Nephron progenitor cell (in vitro differentiated cells): ENCODE results near the gene TNRC6A.

ENCODE experiments used
- DNase-seq: peaks from one replicate; pipeline ENCODE4 v3.0.0; 2021
- H3K27ac Mint-ChIP-seq: 2 replicates; pipeline ENCODE4 v1.8.0; 2021; ENCODE audit warnings: mild to moderate bottlenecking, moderate library complexity, mixed read lengths
- H3K27me3 Mint-ChIP-seq: 2 replicates; pipeline ENCODE4 v1.8.0; 2021; ENCODE audit warnings: mild to moderate bottlenecking, low read depth, mixed read lengths; ENCODE audit not compliant: poor library complexity
- H3K36me3 Mint-ChIP-seq: 2 replicates; pipeline ENCODE4 v1.8.0; 2021; ENCODE audit warnings: low read depth, mixed read lengths
- H3K4me1 Mint-ChIP-seq: 2 replicates; pipeline ENCODE4 v1.8.0; 2021; ENCODE audit warnings: mixed read lengths
- H3K4me3 Mint-ChIP-seq: 2 replicates; pipeline ENCODE4 v1.8.0; 2021; ENCODE audit warnings: mild to moderate bottlenecking, moderate library complexity, mixed read lengths
- H3K9me3 Mint-ChIP-seq: 2 replicates; pipeline ENCODE4 v1.8.0; 2021; ENCODE audit warnings: mild to moderate bottlenecking, moderate library complexity, mixed read lengths
- CTCF ChIP-seq: fragments of 200-600 bp; sonication (generic); IDR thresholded peaks from 2 replicates; pipeline ENCODE4 v1.5.0; 2021; ENCODE audit warnings: antibody characterized with exemption

Gene TNRC6A

GRCh38 chr16:24717411-24717810 is 12.0 kb upstream of the TNRC6A start:
- Mint-ChIP-seq H3K4me3 (no peak overlapping the region), H3K36me3 (no peaks in the 10 kb centered on the region), H3K4me1 (no peaks in the 10 kb centered on the region), H3K9me3 (peaks cover 24% of the 10 kb centered on the region), H3K27me3 (peaks cover 4% of the 10 kb centered on the region), H3K27ac (no peak overlapping the region)
- no peak for DNase-seq
- TF ChIP-seq CTCF: no peak

- DNase-seq: no peak
- Mint-ChIP-seq H3K27ac (no peak overlapping the region), H3K4me1 (no peaks in the 10 kb centered on the region), H3K9me3 (peaks cover 11% of the 10 kb centered on the region), H3K4me3 (no peak overlapping the region), H3K27me3 (peaks cover 4% of the 10 kb centered on the region), H3K36me3 (no peaks in the 10 kb centered on the region)
- no peak for TF ChIP-seq CTCF
Observed at GRCh38 chr16:24718967-24719521, 10.4 kb upstream of the TNRC6A start.

- Mint-ChIP-seq H3K9me3 (peaks cover 3% of the 10 kb centered on the region), H3K4me1 (no peaks in the 10 kb centered on the region), H3K36me3 (no peaks in the 10 kb centered on the region), H3K27me3 (peaks cover 7% of the 10 kb centered on the region), H3K27ac (no peak overlapping the region), H3K4me3 (no peak overlapping the region)
- no peak for TF ChIP-seq CTCF
- no peak for DNase-seq
Observed at GRCh38 chr16:24721830-24722238, 7.6 kb upstream of the TNRC6A start.

GRCh38 chr16:24723663-24724062 is 5.8 kb upstream of the TNRC6A start:
- Mint-ChIP-seq H3K4me3 (no peak overlapping the region), H3K36me3 (no peaks in the 10 kb centered on the region), H3K4me1 (peaks cover 3% of the 10 kb centered on the region), H3K9me3 (peaks cover 3% of the 10 kb centered on the region), H3K27me3 (peaks cover 7% of the 10 kb centered on the region), H3K27ac (no peak overlapping the region)
- DNase-seq: no peak
- TF ChIP-seq CTCF: no peak

GRCh38 chr16:24728011-24728410 is 1.4 kb upstream of the TNRC6A start:
- Mint-ChIP-seq H3K4me3 (peak overlapping the region; percentile 89), H3K4me1 (peaks cover 28% of the 10 kb centered on the region)

More at GRCh38 chr16:24728011-24728410, 1.4 kb upstream of the TNRC6A start:
- Mint-ChIP-seq H3K36me3 (peaks cover 13% of the 10 kb centered on the region), H3K27me3 (peaks cover 3% of the 10 kb centered on the region), H3K27ac (no peak overlapping the region), H3K9me3 (no peaks in the 10 kb centered on the region)
- no peak for TF ChIP-seq CTCF
- DNase-seq: no peak
